ENCODE measurements around the gene PITX3.
A peak's percentile ranks its signal among the peaks of the same experiment; 100 is the strongest.

The PITX3 gene

DNA sequence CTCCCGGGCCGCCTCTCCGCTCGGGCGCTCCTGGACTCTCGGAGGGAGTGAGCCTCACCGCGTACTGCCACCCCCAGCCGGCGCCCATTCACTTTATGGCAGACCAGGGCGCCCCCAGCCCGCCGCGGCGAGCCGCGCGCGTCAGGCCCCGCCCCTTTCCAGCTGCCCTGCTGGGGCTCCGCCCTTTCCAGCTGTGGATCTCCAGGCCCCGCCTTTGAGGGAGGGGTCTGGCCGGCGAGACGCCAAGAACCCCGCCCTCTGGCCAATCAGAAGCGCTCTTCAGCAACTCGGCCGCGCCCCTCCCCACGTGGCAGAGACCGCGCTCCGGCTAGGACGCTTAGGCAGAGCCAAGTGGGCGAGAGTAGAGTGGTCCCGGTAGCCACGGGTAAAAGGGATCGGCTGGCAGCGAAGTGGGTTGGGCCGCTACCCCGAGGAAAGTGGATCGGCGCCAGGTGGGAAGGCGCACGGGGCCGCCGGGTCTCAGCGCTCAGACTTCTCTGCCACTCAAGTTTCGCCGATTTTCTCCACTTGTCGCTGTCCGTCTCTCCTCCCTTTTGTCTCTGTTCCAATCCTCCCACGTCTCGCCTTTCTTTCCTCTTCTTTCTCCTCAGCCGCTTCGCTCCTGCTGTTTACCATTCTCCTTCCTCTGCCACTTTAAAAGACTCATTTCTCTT is at the start of gene PITX3:
Gene PITX3, minus strand, starts transcription at position 69 of the 674 bp plus-strand sequence. CDS start 9,432 bp downstream, outside the sequence.
- Mint-ChIP-seq H3K36me3 (no peaks in the 10 kb centered on the region), H3K9me3 (ENCODE audit: low read depth) (no peaks in the 10 kb centered on the region), H3K27ac (no peak within 1 kb of the TSS), H3K4me3 (peak within 1 kb of the TSS; percentile 90), H3K27me3 (peaks cover 16% of the 10 kb centered on the region), H3K4me1 (ENCODE audit: low read depth) (peaks cover 28% of the 10 kb centered on the region)

DNA sequence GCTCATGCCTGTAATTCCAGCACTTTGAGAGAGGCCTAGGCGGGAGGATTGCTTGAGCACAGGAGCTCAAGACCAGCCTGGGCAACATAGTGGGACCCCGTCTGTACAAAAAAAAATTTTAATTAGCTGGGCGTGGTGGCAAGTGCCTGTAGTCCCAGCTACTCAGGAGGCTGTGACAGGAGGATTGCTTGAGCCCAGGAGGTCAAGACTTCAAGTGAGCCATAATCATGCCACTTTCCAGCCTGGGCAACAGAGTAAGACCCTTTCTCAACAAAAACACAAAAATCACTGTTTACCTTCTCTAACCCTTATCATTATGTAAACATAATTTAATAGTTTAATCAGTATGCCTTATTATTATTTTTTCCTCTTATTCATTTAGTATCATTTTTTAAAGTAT is 48.5 kb upstream of the PITX3 start:
- peaks cover 2% of the 10 kb centered on the region for H3K36me3 Mint-ChIP-seq

DNA sequence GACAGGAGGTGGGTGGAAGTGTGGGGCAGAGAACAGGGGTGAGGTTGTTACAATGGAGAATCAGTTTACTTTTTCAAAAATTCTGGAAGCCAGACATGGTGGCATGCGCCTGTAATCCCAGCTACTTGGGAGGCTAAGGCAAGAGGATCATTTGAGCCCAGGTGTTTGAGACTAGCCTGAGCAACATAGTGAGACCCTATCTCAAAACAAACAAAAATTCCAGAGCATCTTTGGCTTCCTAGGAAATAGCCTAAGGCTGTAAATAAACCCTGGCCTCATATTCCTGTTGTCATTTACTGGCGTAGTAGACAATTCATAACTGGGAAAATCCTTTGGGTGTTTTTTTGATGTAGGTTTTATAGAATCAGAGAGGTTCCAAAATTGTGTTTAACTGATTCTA is 48.0 kb upstream of the PITX3 start:
- no peak overlapping the region for H3K27ac Mint-ChIP-seq
- no peaks in the 10 kb centered on the region for H3K9me3 Mint-ChIP-seq (ENCODE audit: low read depth)
- no peaks in the 10 kb centered on the region for H3K27me3 Mint-ChIP-seq
- H3K36me3 Mint-ChIP-seq, result peaks cover 2% of the 10 kb centered on the region
- H3K4me1 Mint-ChIP-seq (ENCODE audit: low read depth), result peaks cover 38% of the 10 kb centered on the region
- H3K4me3 Mint-ChIP-seq, result no peak overlapping the region

More for the DNA sequence above, 48.5 kb upstream of the PITX3 start:
- Mint-ChIP-seq H3K4me3 (no peak overlapping the region), H3K27me3 (no peaks in the 10 kb centered on the region), H3K27ac (no peak overlapping the region), H3K9me3 (ENCODE audit: low read depth) (no peaks in the 10 kb centered on the region), H3K4me1 (ENCODE audit: low read depth) (peaks cover 34% of the 10 kb centered on the region)

DNA sequence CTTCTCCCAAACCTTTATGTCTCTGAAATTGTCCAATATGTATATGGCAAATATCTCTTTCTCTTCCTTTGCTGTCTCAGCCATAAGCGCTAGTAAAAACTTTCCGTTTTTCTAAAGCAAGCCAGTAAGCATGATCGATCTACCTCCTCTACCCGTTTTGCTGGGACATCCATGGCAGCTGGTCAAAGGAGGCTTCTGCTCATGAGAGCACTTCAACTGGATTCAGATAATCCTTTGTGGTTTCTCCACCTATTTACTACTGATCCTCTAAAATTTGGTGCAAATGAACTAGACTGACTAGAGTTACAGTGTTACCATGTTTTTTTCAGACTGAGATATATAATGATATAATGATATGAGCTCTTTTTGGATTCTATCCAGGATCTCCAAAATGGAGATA is 46.7 kb upstream of the PITX3 start:
- no peaks in the 10 kb centered on the region for H3K27me3 Mint-ChIP-seq
- peaks cover 52% of the 10 kb centered on the region for H3K4me1 Mint-ChIP-seq (ENCODE audit: low read depth)
- no peak overlapping the region for H3K4me3 Mint-ChIP-seq
- H3K36me3 Mint-ChIP-seq, result peaks cover 2% of the 10 kb centered on the region
- H3K9me3 Mint-ChIP-seq (ENCODE audit: low read depth), result no peaks in the 10 kb centered on the region
- no peak overlapping the region for H3K27ac Mint-ChIP-seq

DNA sequence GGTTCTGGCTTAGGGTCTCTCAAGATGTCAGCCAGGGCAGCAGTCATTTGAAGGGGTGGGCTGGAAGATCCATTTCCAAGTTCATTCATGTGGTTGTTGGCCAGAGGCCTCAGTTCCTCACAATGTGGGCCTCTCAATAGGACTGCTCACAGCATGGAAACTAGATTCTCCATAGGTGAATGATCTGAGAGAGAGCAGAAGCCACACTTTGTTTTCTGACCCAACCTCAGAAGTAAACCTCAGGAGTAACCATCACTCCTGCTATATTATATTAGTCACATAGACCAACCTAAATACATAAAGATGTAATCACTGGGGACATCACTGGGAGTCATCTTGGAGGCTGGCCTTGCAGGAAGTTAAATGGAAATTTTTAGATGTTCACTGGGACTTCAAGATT is 46.2 kb upstream of the PITX3 start:
- Mint-ChIP-seq H3K36me3 (peaks cover 2% of the 10 kb centered on the region), H3K4me3 (no peak overlapping the region), H3K27me3 (no peaks in the 10 kb centered on the region), H3K4me1 (ENCODE audit: low read depth) (peaks cover 56% of the 10 kb centered on the region), H3K9me3 (ENCODE audit: low read depth) (no peaks in the 10 kb centered on the region), H3K27ac (no peak overlapping the region)

DNA sequence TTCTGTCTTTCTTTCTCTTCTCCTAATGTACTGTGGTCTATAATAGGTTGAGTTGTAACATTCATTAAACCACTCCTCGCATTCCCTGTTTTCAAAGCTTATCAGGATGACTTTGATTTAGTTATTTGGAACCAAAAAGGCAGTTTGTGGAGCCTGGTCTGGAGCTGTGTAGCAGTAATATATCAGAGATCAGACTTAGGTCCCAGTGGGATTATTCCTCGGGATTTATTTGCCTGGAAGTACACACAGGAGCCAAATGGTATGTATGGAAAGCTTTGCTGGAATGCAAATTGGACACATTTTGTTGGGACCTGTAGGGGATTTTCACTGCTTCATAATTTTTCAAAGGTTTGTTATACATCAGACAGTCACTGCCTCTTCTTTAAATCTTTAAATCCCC is 44.9 kb upstream of the PITX3 start:
- Mint-ChIP-seq H3K4me3 (no peak overlapping the region), H3K36me3 (peaks cover 2% of the 10 kb centered on the region), H3K27ac (no peak overlapping the region), H3K27me3 (no peaks in the 10 kb centered on the region), H3K9me3 (ENCODE audit: low read depth) (no peaks in the 10 kb centered on the region), H3K4me1 (ENCODE audit: low read depth) (peaks cover 61% of the 10 kb centered on the region)

DNA sequence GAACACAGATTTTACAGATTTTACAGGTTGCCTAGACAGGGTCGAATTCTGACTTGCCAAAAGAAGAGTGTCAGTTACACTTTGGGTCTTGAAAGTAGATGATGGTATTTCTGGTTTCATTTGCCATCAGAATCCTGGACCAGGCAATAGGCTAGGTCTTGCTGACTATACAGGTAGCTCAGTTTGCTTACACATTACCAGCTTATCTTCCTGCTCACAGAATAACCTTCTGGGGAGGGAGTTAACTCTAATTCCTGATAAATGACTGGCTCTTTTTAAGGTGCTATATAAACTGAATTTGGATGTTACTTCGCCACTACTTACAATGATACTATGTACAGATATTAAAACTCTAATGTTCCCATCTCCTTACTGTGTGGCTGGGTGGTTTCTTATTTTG is 43.8 kb upstream of the PITX3 start:
- Mint-ChIP-seq H3K4me3 (no peak overlapping the region), H3K36me3 (peaks cover 2% of the 10 kb centered on the region), H3K27ac (peak overlapping the region; percentile 25), H3K27me3 (no peaks in the 10 kb centered on the region), H3K9me3 (ENCODE audit: low read depth) (no peaks in the 10 kb centered on the region), H3K4me1 (ENCODE audit: low read depth) (peaks cover 66% of the 10 kb centered on the region)

DNA sequence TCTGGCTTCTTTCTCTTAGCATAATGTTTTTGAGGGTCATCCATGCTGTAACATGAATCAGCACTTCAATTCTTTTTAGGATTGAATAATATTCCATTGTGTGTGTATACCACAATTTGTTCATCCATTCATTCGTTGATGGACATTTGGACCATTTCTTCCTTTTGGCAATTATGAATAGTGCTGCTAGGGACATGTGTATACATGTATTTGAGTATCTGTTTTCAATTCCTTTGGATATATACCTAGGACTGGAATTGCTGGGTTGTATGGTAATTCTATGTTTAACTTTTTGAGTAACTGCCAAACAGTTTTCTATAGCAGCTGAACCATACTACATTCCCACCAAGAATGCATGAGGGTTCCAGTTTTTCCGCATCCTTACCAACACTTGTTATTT is 43.2 kb upstream of the PITX3 start:
- Mint-ChIP-seq H3K27ac (peak overlapping the region; percentile 25), H3K4me1 (ENCODE audit: low read depth) (peaks cover 72% of the 10 kb centered on the region), H3K9me3 (ENCODE audit: low read depth) (no peaks in the 10 kb centered on the region), H3K36me3 (peaks cover 2% of the 10 kb centered on the region), H3K27me3 (no peaks in the 10 kb centered on the region), H3K4me3 (peak overlapping the region; percentile 28)

DNA sequence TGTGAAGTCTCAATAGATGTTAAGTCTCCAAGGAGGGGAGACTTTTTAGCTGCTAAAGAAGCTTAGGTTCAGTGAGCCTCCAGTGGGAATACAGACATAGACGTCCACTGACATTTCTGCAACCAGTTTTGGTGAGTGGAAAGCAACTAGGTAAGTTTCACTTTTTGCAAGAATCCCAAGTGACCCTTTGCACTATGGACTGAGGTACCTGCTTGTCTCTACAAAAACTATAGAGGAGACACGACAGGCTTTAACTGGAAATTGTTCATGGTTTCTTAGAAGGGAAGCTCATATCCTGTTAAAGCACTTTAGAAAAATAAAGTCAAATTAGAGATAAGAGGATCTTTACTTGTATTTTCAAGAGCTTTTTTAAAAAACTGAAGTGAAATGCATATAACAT is 42.6 kb upstream of the PITX3 start:
- H3K27ac Mint-ChIP-seq, result peak overlapping the region; percentile 55
- peaks cover 74% of the 10 kb centered on the region for H3K4me1 Mint-ChIP-seq (ENCODE audit: low read depth)
- peaks cover 2% of the 10 kb centered on the region for H3K36me3 Mint-ChIP-seq
- H3K27me3 Mint-ChIP-seq, result no peaks in the 10 kb centered on the region
- no peaks in the 10 kb centered on the region for H3K9me3 Mint-ChIP-seq (ENCODE audit: low read depth)
- H3K4me3 Mint-ChIP-seq, result peak overlapping the region; percentile 46

DNA sequence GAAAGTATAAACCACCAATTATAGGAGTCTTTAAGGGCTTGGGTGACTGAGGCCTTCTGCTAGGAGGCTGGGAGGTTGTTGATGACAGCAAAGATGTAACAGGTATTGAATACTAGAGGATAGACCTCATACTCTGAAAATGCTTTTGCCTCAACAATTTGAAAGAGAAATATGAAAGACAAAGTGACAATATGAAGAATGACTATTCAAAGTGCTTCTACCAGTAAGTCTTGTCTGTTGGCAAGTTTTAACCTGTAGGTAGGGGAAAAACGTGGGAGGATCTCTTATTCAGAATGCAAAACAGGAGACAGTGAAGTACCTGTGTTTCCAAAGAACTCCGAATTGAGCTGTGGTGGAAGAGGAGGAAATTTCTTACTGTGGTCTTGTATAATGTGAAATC is 42.2 kb upstream of the PITX3 start:
- Mint-ChIP-seq H3K36me3 (peaks cover 2% of the 10 kb centered on the region), H3K9me3 (ENCODE audit: low read depth) (no peaks in the 10 kb centered on the region), H3K4me3 (peak overlapping the region; percentile 46), H3K27ac (peak overlapping the region; percentile 55), H3K4me1 (ENCODE audit: low read depth) (peaks cover 77% of the 10 kb centered on the region), H3K27me3 (no peaks in the 10 kb centered on the region)

DNA sequence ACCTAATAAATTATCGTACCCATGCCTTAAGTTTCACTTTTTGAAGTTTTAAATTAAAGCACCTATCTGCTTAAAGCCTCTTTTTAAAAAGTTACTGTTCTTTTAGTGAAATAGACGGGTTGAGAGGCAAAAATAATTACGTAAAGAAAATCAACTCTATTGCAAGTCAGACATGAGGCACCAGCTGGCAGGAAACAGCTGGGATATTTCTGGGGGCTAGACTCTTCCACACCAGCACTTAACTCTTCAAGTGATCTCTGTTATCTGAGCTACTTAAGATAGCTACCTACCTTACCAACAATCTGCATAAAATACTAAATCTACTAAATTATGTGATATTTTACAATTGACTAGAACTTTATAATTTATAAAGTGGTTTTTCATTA is 39.8 kb upstream of the PITX3 start:
- H3K4me3 Mint-ChIP-seq, result no peak overlapping the region
- H3K9me3 Mint-ChIP-seq (ENCODE audit: low read depth), result no peaks in the 10 kb centered on the region
- peaks cover 65% of the 10 kb centered on the region for H3K4me1 Mint-ChIP-seq (ENCODE audit: low read depth)
- no peaks in the 10 kb centered on the region for H3K27me3 Mint-ChIP-seq
- H3K36me3 Mint-ChIP-seq, result peaks cover 3% of the 10 kb centered on the region
- H3K27ac Mint-ChIP-seq, result peak overlapping the region; percentile 72

DNA sequence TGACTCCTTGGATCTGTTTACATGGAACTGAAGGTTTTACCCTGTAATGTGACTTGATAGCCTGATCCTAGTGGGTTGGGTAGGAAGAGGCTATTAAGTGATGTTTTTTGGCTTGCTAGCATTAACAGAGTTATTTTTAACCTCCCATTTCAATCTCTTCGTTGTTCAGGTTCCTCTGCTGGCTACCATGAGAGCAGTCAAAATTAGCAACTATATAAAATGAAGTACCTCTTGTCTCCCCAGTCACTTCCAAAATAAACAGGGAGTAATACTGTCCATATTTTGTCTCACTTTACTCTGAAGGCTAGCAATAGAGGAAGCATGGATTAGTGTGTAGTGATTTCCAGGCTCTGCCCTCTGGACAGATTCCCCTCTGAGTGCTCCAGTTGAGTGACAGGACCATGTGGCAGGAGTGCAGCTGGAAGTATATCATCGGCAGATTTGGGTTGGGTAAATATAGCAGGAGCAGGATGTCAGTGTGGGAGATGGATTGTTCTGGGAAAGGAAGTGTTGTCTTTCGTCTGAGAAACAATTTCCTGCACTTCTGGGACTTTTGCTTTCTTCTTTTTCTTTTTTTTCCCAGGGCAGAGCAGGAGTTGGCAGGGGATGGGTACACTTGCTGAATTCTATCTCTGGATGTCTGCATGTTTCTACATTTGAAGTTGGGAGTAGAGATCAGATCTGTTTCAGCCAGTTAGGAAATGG is 39.2 kb upstream of the PITX3 start:
- H3K27me3 Mint-ChIP-seq, result no peaks in the 10 kb centered on the region
- peak overlapping the region; percentile 72 for H3K27ac Mint-ChIP-seq
- H3K4me3 Mint-ChIP-seq, result peak overlapping the region; percentile 60
- H3K9me3 Mint-ChIP-seq (ENCODE audit: low read depth), result no peaks in the 10 kb centered on the region
- peaks cover 3% of the 10 kb centered on the region for H3K36me3 Mint-ChIP-seq
- H3K4me1 Mint-ChIP-seq (ENCODE audit: low read depth), result peaks cover 59% of the 10 kb centered on the region

DNA sequence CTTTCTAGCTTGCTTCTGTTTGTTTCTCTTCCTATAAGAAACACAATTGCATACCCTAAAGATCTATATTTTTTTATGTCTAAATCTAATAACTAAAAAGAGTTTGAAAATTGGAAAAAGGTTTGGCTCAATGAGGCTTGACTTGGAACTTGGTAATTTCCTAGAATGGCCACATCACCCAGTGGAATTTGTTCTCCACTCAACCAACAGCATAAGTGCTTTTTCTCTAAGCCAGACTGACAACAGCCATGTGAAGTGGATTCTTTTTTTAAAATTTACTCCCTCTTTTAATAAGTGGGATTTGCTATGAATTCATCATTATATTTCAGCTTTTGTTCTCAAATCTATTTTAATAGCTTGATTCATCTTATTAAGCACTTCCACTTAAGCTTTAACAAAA is 37.8 kb upstream of the PITX3 start:
- Mint-ChIP-seq H3K4me1 (ENCODE audit: low read depth) (peaks cover 46% of the 10 kb centered on the region), H3K36me3 (peaks cover 3% of the 10 kb centered on the region), H3K27me3 (no peaks in the 10 kb centered on the region), H3K27ac (no peak overlapping the region), H3K9me3 (ENCODE audit: low read depth) (no peaks in the 10 kb centered on the region), H3K4me3 (no peak overlapping the region)

DNA sequence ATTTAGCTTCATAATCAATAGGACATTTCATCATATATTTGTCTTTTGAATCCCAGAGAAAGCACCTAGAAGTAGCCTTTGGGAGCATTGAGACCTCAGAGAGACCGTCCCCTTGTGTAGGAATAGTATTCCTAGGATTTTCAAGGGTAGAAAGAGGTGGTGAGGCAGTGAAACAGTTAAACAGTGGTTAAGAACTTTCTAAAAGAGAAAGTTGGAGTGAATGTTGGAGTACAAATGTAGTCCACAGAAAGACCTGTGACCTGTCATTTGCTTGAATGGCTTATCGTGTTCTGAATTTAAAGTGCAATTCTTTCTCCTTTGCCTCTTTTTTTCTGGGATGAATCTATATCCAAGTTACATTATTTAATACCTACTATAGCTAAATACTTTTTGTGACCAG is 34.0 kb upstream of the PITX3 start:
- Mint-ChIP-seq H3K27me3 (no peaks in the 10 kb centered on the region), H3K27ac (no peak overlapping the region), H3K4me3 (no peak overlapping the region), H3K9me3 (ENCODE audit: low read depth) (no peaks in the 10 kb centered on the region), H3K4me1 (ENCODE audit: low read depth) (peaks cover 34% of the 10 kb centered on the region), H3K36me3 (peaks cover 3% of the 10 kb centered on the region)

DNA sequence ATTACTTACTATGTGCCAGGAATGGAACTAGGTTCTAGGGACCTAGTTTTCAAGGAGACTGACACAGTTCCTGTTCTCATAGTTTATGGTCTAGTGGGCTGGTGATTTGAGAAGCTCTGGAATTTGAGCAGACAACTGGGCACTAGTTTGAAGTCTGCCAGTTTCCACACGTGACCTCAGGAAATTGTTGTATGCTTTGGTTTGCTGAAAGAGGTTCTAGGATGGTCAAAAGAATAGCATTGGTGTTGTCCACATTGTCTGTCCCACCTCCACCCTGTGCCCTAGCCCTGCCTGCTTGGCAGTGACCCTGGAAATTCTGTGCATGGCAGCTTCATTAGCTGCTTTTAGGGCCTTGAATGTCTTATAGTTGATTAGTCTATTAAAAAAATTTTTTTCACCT is 32.8 kb upstream of the PITX3 start:
- Mint-ChIP-seq H3K4me3 (no peak overlapping the region), H3K27me3 (no peaks in the 10 kb centered on the region), H3K9me3 (ENCODE audit: low read depth) (no peaks in the 10 kb centered on the region), H3K27ac (no peak overlapping the region), H3K4me1 (ENCODE audit: low read depth) (peaks cover 26% of the 10 kb centered on the region), H3K36me3 (peaks cover 3% of the 10 kb centered on the region)

DNA sequence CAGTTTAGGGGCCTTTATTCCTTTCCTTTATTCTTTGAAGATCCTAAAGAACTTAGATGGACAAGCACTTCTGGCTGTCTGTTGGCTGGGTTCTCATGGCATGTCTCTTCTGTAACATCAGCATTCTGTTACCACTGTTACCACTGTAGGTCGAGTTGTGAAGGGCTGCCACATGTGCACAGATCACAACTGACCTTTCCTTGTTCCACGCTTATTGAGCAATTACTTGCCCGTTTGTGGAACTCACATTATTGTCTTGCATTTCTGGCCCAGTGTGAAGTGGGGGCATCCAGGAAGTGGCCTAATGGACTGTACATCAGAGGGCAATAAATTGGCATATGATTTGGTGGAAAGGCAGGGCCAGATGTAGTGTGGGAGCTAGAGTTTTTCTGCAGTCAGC is 27.7 kb upstream of the PITX3 start:
- no peaks in the 10 kb centered on the region for H3K27me3 Mint-ChIP-seq
- peaks cover 2% of the 10 kb centered on the region for H3K36me3 Mint-ChIP-seq
- H3K27ac Mint-ChIP-seq, result peak overlapping the region; percentile 76
- H3K9me3 Mint-ChIP-seq (ENCODE audit: low read depth), result no peaks in the 10 kb centered on the region
- H3K4me3 Mint-ChIP-seq, result no peak overlapping the region
- peaks cover 58% of the 10 kb centered on the region for H3K4me1 Mint-ChIP-seq (ENCODE audit: low read depth)

Measured in activated naive CD8-positive, alpha-beta T cell (primary cell).